ENCODE data around the gene PDZD4.

PDZD4 gene

DNA sequence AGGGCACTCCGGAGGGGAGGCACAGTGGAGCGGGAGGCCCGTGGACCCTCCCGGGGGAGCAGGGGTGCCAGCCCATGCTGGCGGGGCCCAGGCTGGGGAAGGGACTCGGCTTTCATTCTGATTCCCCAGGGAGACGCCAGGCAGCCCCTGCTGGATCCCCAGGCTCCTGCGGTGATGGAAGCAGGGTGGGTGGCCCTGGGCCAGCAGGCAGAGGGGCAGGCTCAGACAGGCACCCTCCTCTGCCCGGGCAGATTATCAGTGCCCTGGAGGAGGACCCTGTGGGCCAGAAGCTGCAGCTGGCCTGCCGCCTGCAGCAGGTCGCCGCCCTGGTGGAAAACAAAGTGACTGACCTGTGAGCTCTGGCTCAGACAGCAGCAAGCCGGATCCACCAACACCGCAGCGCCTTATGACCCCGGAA is 51.7 kb downstream of the PDZD4 start:
- TF ChIP-seq, protein P1, sequence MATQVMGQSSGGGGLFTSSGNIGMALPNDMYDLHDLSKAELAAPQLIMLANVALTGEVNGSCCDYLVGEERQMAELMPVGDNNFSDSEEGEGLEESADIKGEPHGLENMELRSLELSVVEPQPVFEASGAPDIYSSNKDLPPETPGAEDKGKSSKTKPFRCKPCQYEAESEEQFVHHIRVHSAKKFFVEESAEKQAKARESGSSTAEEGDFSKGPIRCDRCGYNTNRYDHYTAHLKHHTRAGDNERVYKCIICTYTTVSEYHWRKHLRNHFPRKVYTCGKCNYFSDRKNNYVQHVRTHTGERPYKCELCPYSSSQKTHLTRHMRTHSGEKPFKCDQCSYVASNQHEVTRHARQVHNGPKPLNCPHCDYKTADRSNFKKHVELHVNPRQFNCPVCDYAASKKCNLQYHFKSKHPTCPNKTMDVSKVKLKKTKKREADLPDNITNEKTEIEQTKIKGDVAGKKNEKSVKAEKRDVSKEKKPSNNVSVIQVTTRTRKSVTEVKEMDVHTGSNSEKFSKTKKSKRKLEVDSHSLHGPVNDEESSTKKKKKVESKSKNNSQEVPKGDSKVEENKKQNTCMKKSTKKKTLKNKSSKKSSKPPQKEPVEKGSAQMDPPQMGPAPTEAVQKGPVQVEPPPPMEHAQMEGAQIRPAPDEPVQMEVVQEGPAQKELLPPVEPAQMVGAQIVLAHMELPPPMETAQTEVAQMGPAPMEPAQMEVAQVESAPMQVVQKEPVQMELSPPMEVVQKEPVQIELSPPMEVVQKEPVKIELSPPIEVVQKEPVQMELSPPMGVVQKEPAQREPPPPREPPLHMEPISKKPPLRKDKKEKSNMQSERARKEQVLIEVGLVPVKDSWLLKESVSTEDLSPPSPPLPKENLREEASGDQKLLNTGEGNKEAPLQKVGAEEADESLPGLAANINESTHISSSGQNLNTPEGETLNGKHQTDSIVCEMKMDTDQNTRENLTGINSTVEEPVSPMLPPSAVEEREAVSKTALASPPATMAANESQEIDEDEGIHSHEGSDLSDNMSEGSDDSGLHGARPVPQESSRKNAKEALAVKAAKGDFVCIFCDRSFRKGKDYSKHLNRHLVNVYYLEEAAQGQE (IDR thresholded peaks at IDR 0.05; ENCODE audit: low read depth) = no peak
- TF ChIP-seq TAF1 (IDR thresholded peaks at IDR 0.05; ENCODE audit: low read depth) (no peak), EP300 (IDR thresholded peaks at IDR 0.05; ENCODE audit: borderline replicate concordance) (no peak), YY1 (IDR thresholded peaks at IDR 0.05; ENCODE audit: low read depth) (no peak), CEBPB (IDR thresholded peaks at IDR 0.05) (no peak), TEAD4 (IDR thresholded peaks at IDR 0.05) (no peak), CREB1 (IDR thresholded peaks at IDR 0.05; ENCODE audit: low read depth) (no peak), ZBTB7A (IDR thresholded peaks at IDR 0.05; ENCODE audit: low read depth) (no peak), TCF12 (IDR thresholded peaks at IDR 0.05; ENCODE audit: low read depth) (no peak), RAD21 (IDR thresholded peaks at IDR 0.05; ENCODE audit: low read depth) (no peak), NFIC (IDR thresholded peaks at IDR 0.05) (no peak), FOXM1 (IDR thresholded peaks at IDR 0.05; ENCODE audit: borderline replicate concordance, low read depth) (no peak), EGR1 (IDR thresholded peaks at IDR 0.05) (no peak)
- TF ChIP-seq, protein P2, sequence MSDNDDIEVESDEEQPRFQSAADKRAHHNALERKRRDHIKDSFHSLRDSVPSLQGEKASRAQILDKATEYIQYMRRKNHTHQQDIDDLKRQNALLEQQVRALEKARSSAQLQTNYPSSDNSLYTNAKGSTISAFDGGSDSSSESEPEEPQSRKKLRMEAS (IDR thresholded peaks at IDR 0.05) = no peak

DNA sequence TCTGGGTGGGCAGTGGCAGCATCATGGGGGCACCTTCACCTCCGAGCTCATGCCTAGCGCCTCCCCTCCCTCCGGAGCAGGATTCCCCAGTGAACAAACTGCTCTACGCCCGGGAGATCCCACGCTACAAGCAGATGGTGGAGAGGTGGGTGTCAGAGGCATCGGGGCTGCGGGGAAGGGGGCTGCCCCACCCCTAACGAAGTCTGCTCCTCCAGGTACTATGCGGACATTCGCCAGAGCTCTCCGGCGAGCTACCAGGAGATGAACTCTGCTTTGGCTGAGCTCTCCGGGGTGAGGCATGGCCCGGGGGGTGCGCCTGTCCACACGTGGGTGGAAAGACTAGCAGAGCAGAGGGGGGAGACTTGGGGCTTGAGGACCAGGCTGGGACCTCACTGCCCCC is 52.2 kb downstream of the PDZD4 start:
- TF ChIP-seq FOXM1 (IDR thresholded peaks at IDR 0.05; ENCODE audit: borderline replicate concordance, low read depth) (no peak), EGR1 (IDR thresholded peaks at IDR 0.05) (no peak), TCF12 (IDR thresholded peaks at IDR 0.05; ENCODE audit: low read depth) (no peak), CEBPB (IDR thresholded peaks at IDR 0.05) (no peak), RAD21 (IDR thresholded peaks at IDR 0.05; ENCODE audit: low read depth) (no peak), EP300 (IDR thresholded peaks at IDR 0.05; ENCODE audit: borderline replicate concordance) (no peak), NFIC (IDR thresholded peaks at IDR 0.05) (no peak), CREB1 (IDR thresholded peaks at IDR 0.05; ENCODE audit: low read depth) (no peak)
- TF ChIP-seq, protein P3, sequence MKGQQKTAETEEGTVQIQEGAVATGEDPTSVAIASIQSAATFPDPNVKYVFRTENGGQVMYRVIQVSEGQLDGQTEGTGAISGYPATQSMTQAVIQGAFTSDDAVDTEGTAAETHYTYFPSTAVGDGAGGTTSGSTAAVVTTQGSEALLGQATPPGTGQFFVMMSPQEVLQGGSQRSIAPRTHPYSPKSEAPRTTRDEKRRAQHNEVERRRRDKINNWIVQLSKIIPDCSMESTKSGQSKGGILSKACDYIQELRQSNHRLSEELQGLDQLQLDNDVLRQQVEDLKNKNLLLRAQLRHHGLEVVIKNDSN (IDR thresholded peaks at IDR 0.05) = no peak
- TF ChIP-seq, protein P2 (IDR thresholded peaks at IDR 0.05) = no peak

DNA sequence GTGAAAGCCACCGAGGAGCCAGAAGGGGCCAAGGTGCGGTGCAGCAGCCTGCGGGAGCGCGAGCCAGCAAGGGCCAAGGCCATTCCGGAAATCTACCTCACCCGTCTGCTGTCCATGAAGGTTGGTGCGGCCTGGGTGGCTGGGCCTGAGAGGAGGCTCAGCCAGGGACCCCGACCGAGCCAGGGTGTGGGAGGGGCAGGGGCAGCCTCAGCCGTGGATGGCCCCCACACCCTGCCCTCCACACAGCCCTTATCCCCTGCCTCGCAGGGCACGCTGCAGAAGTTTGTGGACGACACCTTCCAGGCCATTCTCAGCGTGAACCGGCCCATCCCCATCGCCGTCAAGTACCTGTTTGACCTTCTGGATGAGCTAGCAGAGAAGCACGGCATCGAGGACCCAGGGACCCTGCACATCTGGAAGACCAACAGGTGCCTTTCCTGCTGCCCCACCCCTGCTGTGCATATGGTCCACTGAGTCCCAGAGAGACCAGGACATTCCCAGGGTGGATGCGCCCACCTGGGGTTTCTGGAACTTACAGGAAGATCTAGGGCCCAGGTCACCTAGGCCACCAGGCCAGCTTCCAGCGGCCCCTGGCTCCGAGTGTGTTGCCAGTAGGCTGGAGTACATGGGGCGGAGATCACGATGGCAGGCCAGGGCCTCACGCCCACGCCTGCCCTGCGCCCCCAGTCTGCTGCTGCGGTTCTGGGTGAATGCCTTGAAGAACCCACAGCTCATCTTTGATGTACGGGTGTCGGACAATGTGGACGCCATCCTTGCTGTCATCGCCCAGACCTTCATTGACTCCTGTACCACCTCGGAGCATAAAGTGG is 52.9 kb downstream of the PDZD4 start:
- TF ChIP-seq, protein P2 (IDR thresholded peaks at IDR 0.05) = no peak
- no peak for TF ChIP-seq RAD21 (IDR thresholded peaks at IDR 0.05; ENCODE audit: low read depth)
- no peak for TF ChIP-seq YY1 (IDR thresholded peaks at IDR 0.05; ENCODE audit: low read depth)
- no peak for TF ChIP-seq TEAD4 (IDR thresholded peaks at IDR 0.05)
- no peak for TF ChIP-seq FOXM1 (IDR thresholded peaks at IDR 0.05; ENCODE audit: borderline replicate concordance, low read depth)
- no peak for TF ChIP-seq EGR1 (IDR thresholded peaks at IDR 0.05)
- TF ChIP-seq, protein P1 (IDR thresholded peaks at IDR 0.05; ENCODE audit: low read depth) = no peak
- TF ChIP-seq ZBTB7A (IDR thresholded peaks at IDR 0.05; ENCODE audit: low read depth) = no peak
- no peak for TF ChIP-seq CREB1 (IDR thresholded peaks at IDR 0.05; ENCODE audit: low read depth)
- TF ChIP-seq, protein P3 (IDR thresholded peaks at IDR 0.05) = no peak
- TF ChIP-seq CEBPB (IDR thresholded peaks at IDR 0.05) = no peak
- TF ChIP-seq TAF1 (IDR thresholded peaks at IDR 0.05; ENCODE audit: low read depth) = no peak
- TF ChIP-seq EP300 (IDR thresholded peaks at IDR 0.05; ENCODE audit: borderline replicate concordance) = no peak
- TF ChIP-seq TCF12 (IDR thresholded peaks at IDR 0.05; ENCODE audit: low read depth) = no peak
- no peak for TF ChIP-seq NFIC (IDR thresholded peaks at IDR 0.05)

DNA sequence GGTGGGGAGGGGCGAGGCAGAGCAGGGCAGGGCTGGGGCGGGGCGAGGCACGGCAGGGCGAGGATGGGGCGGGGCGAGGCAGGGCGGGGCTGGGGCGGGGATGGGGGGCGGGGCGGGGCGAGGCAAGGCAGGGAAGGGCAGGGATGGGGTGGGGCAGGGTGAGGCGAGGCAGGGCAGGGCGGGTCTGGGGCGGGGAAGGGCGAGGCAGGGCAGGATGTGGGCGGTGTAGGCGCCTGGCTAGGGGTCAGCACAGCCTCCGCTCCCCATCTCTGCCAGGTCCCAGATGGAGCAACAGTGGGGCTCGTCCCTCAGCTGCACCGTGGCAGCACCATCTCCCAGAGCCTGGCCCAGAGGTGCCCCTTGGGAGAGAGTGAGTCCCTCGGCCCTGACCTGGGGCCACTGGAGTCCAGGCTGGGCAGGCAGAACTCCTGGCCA is 53.7 kb downstream of the PDZD4 start:
- TF ChIP-seq, protein P2 (IDR thresholded peaks at IDR 0.05) = no peak
- TF ChIP-seq ZBTB7A (IDR thresholded peaks at IDR 0.05; ENCODE audit: low read depth) = no peak
- no peak for TF ChIP-seq FOXM1 (IDR thresholded peaks at IDR 0.05; ENCODE audit: borderline replicate concordance, low read depth)
- no peak for TF ChIP-seq RAD21 (IDR thresholded peaks at IDR 0.05; ENCODE audit: low read depth)
- TF ChIP-seq TAF1 (IDR thresholded peaks at IDR 0.05; ENCODE audit: low read depth) = no peak
- no peak for TF ChIP-seq EGR1 (IDR thresholded peaks at IDR 0.05)

DNA sequence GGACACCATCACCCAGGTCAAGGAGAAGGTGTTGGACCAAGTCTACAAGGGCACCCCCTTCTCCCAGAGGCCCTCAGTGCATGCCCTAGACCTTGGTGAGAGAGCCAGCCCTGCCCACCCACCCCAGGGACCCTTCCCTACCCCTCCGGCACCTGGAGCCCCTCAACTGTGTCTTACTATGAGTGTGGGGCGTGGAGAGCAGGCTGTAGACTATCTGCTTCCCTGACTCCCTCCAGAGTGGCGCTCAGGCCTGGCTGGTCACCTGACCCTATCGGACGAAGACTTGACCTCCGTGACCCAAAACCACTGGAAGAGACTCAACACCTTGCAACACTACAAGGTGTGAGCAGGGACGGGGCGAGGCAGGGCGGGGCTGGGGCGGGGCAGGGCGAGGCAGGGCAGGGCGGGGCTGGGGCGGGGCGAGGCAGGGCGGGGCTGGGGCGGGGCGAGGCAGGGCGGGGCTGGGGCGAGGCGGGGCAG is 54.2 kb downstream of the PDZD4 start:
- no peak for TF ChIP-seq TEAD4 (IDR thresholded peaks at IDR 0.05)
- TF ChIP-seq, protein P2 (IDR thresholded peaks at IDR 0.05) = no peak
- no peak for TF ChIP-seq TAF1 (IDR thresholded peaks at IDR 0.05; ENCODE audit: low read depth)
- TF ChIP-seq, protein P1 (IDR thresholded peaks at IDR 0.05; ENCODE audit: low read depth) = no peak
- TF ChIP-seq, protein P3 (IDR thresholded peaks at IDR 0.05) = peak; percentile 44; the same call in 1 of the 2 replicates

Data from Ishikawa (cell line).